SIG-M5 treated with dmso at 0.1 percent for 504 hours (cell line): ENCODE results near the gene PIP5K1C.
"Not testable (repeated sequence)": the region's sequence is repeated elsewhere in the genome, so short reads cannot be mapped to it uniquely, and the experiment has no call there.

Experiments used
- DNase-seq: peaks from one replicate; lab custom pipeline; 2025; ENCODE audit not compliant: unreplicated experiment; lab: John Stamatoyannopoulos, UW

The PIP5K1C gene

GRCh38 chr19:3674784-3675543 lies 25.3 kb downstream of the PIP5K1C start:
- no peak for DNase-seq

DNA sequence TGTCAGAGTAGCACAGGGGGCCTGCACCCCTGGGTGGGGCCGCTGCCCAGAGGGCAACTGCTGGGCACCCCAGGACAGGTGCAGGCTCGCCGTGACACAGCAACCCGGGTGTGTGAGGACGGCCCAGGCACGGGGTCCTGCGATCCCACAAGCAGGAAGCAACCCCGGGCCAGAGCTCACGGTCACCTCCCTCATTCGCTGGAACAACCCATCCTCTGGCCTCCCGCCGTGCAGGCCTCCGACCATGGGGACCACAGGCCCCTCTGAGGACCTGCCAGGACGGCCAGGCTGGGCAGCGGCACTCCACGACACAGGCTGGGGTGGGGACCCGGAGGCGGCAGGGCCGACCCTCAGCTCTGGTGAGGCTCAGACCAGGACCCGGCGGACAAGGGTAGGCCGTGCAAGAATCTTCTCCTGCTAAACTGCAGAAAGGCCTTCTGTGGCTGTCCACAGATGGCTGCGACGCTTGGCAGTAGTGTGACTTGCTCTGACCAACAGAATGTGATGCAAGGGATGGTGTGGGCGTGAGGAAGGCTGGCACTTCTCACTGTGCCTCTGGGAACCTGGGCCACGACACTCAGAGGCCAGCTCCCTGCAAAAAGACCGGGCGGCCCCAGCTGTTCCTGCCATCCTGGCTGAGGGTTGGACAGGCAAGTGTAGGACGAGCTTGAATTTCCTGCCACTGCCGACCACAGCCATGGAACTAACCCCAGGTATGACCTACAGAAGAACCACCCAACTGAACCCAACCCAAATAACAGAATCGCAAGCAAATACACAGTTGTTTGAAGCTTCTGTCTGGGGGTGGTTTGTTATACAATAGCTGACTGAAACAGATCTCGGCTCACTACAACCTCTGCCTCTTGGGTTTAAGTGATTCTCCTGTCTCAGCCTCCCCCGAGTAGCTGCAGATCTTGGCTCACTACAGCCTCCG lies 26.5 kb downstream of the PIP5K1C start:
- no peak for DNase-seq

DNA sequence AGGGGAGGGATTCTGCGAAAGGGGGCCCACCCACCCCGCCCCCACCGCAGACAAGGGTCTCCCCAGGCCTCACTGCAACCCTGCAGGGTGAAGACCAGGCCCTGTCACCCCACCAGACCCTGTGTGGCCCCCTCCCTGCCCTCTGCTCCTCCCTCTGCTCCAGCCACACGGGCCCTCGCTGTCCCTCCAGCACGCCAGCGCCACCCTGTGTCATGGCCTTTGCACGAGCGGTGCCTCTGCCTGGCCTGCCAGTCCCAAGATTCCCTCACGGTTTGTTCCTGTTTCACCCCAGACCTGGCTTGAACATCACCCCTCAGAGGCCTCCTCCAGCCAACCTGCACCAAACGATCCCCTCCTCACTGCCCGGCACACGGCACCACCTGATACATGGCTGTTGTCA lies 27.3 kb downstream of the PIP5K1C start:
- no peak for DNase-seq

- DNase-seq, result no peak
Observed at GRCh38 chr19:3672575-3672948, 27.7 kb downstream of the PIP5K1C start.

GRCh38 chr19:3671680-3672574 lies 28.3 kb downstream of the PIP5K1C start:
- no peak for DNase-seq

DNA sequence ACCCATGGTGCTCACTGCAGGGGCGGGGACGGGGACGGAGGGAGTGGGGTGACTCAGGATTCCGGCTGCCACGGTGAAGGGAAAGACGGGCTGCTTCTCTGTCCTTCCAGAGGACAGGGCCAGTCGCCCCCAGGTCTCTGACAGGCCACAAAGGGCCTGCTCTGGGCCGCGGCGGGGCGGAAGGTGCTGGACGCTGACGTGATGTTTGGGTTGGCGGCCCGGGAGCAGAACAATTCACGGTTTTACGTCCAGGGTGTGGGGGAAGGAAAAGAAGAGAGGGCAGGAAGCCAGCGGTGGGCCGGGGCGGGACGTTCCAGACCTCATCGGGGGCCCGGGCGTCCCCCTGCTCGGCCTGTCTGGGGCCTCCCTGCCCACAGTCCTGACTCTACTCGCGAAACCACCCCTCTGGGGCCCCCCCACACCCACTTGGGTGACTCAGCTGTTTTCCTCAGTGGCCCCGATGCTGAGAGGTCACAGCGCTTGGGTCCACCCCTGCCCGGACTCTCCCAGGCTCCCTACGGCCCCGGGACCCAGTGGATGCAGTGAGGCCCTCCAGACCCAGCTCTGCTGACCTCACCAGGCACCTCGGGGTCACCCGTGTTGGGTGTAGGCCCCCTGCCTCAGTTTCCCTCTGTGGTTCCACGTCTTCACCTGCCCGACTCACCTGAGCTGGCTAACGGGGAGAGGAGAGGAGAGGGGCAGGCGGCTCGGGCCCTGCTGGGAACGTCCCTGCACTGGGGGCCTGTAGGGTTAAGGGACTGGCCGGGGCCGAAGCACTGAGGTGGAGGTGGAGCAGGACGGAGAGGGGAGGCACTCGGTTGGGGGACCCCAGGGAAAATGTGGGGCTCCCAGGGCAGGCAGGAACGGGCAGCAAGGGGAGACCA lies 29.2 kb downstream of the PIP5K1C start:
- DNase-seq, result no peak

DNA sequence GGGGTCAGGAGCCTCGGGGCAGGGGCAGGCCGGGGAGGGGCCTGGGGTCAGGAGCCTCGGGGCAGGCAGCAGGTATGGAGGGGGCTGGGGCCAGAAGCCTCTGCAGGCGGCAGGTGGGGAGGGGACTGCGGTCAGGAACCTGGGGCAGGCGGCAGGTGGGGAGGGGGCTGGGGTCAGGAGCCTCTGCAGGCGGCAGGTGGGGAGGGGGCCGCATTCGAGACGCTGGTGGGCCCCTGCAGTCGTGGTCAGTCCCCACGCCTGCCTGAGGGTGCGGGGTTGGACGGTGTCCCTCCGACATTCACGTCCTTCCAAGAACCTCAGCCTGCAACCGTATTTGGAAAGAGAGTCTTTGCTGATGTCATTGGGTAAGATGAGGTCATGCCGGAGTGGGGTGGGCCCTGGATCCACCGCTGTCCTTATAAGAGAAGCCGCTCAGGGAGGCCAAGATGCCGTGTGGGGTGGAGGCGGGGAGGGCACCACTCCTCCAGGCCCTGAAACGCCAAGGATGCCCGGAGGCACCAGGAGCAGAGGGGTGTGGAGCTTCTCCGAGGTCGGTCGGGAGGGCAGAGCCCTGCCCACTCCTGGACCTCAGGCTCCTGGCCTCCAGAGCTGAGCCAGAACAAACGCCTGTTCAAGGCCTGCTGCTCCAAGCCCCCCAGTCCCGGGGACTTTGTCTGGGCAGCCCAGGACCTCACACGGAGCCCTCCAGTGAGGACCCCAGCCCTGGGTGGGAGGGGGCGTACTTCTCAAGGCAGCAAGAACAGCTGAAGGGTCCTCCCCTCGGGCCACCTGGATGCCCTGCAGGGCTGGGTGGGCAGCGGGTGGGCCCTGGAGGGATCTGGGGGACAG lies 30.1 kb downstream of the PIP5K1C start:
- no peak for DNase-seq

- no peak for DNase-seq
Observed at GRCh38 chr19:3669082-3669946, 31.0 kb downstream of the PIP5K1C start.

- no peak for DNase-seq
Observed at GRCh38 chr19:3668331-3669081, 31.8 kb downstream of the PIP5K1C start.

DNA sequence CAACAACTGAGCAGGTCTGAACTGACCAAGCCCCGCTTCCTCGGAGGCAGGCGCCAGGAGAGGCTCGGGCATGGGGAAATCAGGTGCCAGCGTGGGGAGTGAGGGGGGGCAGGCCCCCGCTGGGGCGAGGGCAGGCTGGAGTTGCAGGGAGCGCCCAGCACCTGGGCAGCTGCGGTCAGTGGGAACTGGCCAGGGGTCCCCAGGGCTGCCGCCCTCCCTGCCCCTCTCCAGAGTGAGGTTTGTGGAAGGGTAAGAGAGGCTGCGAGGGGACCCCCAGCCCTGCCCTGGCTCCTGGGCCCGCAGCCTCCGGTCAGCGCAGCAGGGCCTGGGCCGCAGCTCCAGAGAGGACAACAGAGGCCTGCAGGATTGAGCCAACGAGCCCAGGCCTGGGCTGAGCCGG lies 32.5 kb downstream of the PIP5K1C start:
- DNase-seq, result no peak

GRCh38 chr19:3667037-3667638 lies 33.1 kb downstream of the PIP5K1C start:
- no peak for DNase-seq

- not testable (repeated sequence) for DNase-seq
Observed at GRCh38 chr19:3666545-3666856, 33.8 kb downstream of the PIP5K1C start.

GRCh38 chr19:3665681-3666544 lies 34.4 kb downstream of the PIP5K1C start:
- DNase-seq, result no peak

DNA sequence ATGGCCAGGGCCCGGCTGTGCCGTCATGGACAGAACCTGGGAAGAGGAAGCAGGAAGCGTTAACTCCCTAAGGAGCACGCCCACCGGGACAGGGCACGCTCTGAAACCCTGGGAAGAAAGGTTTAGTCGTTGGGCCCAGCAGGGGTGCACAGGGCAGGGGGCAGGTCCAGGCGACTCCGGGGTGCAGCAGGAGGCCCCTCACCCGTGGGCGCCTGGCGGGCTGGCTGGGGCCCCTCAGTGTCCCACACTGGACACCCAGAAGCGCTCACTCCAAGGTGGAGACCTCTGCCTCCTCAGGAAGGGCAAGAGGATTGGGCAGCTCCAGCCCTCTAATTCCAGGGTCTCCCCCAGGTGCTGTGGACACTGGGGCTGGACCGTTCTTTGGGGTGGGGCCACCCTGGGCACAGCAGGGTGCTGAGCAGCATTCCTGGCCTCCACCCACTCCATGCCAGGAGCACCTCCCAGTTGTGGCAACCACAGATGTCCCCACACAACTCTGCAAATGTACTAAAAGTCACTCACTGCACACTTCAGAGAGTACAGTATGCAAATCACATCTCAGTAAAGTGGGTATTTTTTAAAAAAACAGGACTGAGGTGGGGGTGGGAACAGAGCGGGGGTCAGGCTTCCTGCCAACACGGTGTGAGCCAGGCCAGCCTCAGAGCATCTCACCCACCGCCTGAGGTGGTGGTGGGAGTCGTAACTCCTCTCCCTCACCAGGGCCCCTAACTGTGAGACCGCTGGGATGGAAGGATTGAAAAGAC lies 35.2 kb downstream of the PIP5K1C start:
- no peak for DNase-seq

DNA sequence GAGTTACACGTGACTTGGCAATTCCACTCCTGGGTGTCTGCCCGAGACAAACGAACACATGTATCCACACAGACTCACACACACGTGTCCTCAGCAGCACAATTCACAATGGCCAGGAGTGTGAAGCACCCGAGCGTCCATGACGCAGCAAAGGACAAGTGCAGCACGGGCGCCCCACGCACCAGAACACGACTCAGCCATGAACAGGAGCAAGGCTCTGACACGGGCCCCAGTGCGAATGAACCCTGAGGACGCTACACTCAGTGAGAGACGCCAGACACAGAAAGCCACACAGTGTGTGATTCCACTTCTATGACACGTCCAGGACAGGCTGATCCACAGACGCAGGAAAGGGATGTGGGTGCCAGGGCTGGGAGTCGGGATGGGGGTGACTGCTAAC lies 36.4 kb downstream of the PIP5K1C start:
- DNase-seq, result no peak
